ENCODE measurements around the gene CERK.

GRCh38 chr22:46746620-46747019, 8.6 kb upstream of the CERK start:
- TF ChIP-seq CEBPB (IDR thresholded peaks at IDR 0.05; ENCODE audit: low read depth, low read length) (no peak), CTCF (IDR thresholded peaks at IDR 0.05; ENCODE audit: control extremely low read depth in 1 of 3, insufficient read depth in 1 of 3, low read depth in 1 of 3, low read length in 3 of 3) (no peak), SP4 (IDR thresholded peaks at IDR 0.05; ENCODE audit: low read length) (no peak), CREB1 (IDR thresholded peaks at IDR 0.05) (no peak), POLR2AphosphoS5 (IDR thresholded peaks at IDR 0.05; ENCODE audit: low read depth, low read length) (no peak), JUND (IDR thresholded peaks at IDR 0.05; ENCODE audit: low read length) (no peak), EZH2 (IDR thresholded peaks at IDR 0.05; ENCODE audit: low read depth, low read length, severe bottlenecking) (no peak), HDAC2 (IDR thresholded peaks at IDR 0.05; ENCODE audit: borderline replicate concordance in 1 of 2, low read depth in 2 of 2, low read length in 2 of 2) (no peak), GABPA (IDR thresholded peaks at IDR 0.05; ENCODE audit: borderline replicate concordance, insufficient read depth, low read length) (no peak)

Data from H1 (cell line).